SK-N-MC (cell line): Measurements from ENCODE around the gene PSMB8.

ENCODE experiments used
- EZH2 ChIP-seq: fragments of 200-600 bp; sonication (generic); IDR thresholded peaks from one replicate; pipeline ENCODE4 v1.6.1; 2017; ENCODE audit warnings: antibody characterized with exemption
- FOXP2 ChIP-seq: optimal IDR thresholded peaks from 2 replicates; pipeline ENCODE3; 2011; ENCODE audit warnings: mild to moderate bottlenecking, moderate library complexity; ENCODE audit not compliant: insufficient read depth; ENCODE audit errors: extremely low read length, control extremely low read depth
- POLR2AphosphoS5 ChIP-seq: IDR thresholded peaks from 2 replicates; pipeline ENCODE4 v1.6.1; 2012; ENCODE audit warnings: mild to moderate bottlenecking, low read depth, low read length, borderline replicate concordance

DNA sequence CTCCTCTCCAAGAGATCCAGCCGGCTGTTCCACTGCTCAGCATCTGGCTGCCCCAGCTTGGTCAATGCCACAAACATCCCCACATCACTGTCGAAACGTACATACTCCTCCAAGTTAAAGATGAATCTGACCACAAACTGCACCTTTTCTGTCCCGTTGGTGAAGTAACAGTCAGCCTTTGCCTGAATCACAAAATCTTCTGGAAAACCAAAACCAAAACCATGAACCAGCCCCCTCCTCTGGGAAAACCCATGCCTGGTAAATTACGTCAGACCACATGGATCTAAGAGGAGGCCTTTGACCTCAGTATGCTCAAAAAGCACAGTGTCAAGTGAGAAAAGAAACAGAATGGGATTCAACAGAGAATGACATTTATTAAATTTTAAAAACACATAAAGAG is 28.7 kb downstream of the PSMB8 start:
- TF ChIP-seq POLR2AphosphoS5, result no peak
- no peak for TF ChIP-seq EZH2
- TF ChIP-seq FOXP2, result no peak
